HCT116 (cell line): ENCODE results near the gene DCN. TPM values are rescaled to one million over a fixed set of nuclear protein-coding genes. Genes with fewer than 3 reads are reported as not detected.

Experiments
- ATAC-seq: fragments of 200-7000 bp; cut with Tn5 transposase; 2 replicates; pipeline ENCODE4 v1.9.1; 2020; ENCODE audit warnings: mild to moderate bottlenecking, moderate library complexity
- BruUV-seq: library from RNA; stranded (reverse); fragments of 400-500 nt; replicated peaks from 2 replicates; lab custom pipeline; 2021; lab: Mats Ljungman, UMichigan
- CTCF ChIA-PET: fragments of 300-600 bp; sonication (Branson Sonifier 250); formaldehyde crosslinking; loops from one replicate; lab custom pipeline; 2021; ENCODE audit warnings: antibody characterized with exemption; lab: Charles Lee
- POLR2A ChIA-PET: fragments of 300-600, 350-600 bp; sonication (Branson Sonifier 250); formaldehyde crosslinking; loops from one replicate; lab custom pipeline; 2021; ENCODE audit warnings: antibody characterized with exemption; lab: Charles Lee
- RAD21 ChIA-PET, 2 experiments: fragments of 300-600 bp; sonication (Branson Sonifier 250); formaldehyde crosslinking; loops; one replicate each; lab custom pipeline; 2023; ENCODE audit warnings: low total read pairs in 2 of 2; ENCODE audit not compliant: uncharacterized antibody in 2 of 2, unreplicated experiment in 2 of 2, low non-redundant PET in 1 of 2; lab: Charles Lee
- DNase-seq: peaks from one replicate; pipeline ENCODE4 v3.0.0-alpha.2; 2010; ENCODE audit warnings: low read depth, low spot score
- H2AFZ ChIP-seq: fragments of 200-600 bp; shearing (Covaris generic), sonication (generic); 2 replicates; pipeline ENCODE4 v1.6.1; 2017; ENCODE audit warnings: low read depth, mixed run types, mixed read lengths, antibody characterized with exemption, low read length; ENCODE audit not compliant: poor library complexity, severe bottlenecking
- H3K27ac ChIP-seq: 2 replicates; pipeline ENCODE4 v1.5.1; 2012; ENCODE audit warnings: low read depth, low read length
- H3K27me3 ChIP-seq: fragments of 200-600 bp; sonication (generic); 2 replicates; pipeline ENCODE4 v1.6.1; 2016; ENCODE audit warnings: mixed run types, low read length, mixed read lengths; ENCODE audit not compliant: insufficient read depth
- H3K36me3 ChIP-seq, 2 experiments: fragments of 200-500 bp in 1 of 2; fragments of 200-600 bp in 1 of 2; sonication (Bioruptor generic) in 1 of 2; sonication (generic) in 1 of 2; 2 replicates each; pipeline versions ENCODE4 v1.5.1 to v1.6.1; 2014 to 2016; ENCODE audit warnings: low read length in 2 of 2, inconsistent platforms in 1 of 2, mixed read lengths in 1 of 2, mixed run types in 1 of 2; ENCODE audit not compliant: insufficient read depth in 2 of 2, control insufficient read depth in 1 of 2
- H3K4me1 ChIP-seq, 2 experiments: fragments of 200-600 bp in 1 of 2; sonication (generic) in 1 of 2; 2 replicates each; pipeline versions ENCODE4 v1.5.1 to v1.6.1; 2012 to 2017; ENCODE audit warnings: low read length in 2 of 2, inconsistent platforms in 1 of 2, mild to moderate bottlenecking in 1 of 2, mixed read lengths in 1 of 2, mixed run types in 1 of 2, moderate library complexity in 1 of 2; ENCODE audit not compliant: insufficient read depth in 2 of 2, control insufficient read depth in 1 of 2
- H3K4me2 ChIP-seq: fragments of 200-600 bp; sonication (generic); 2 replicates; pipeline ENCODE4 v1.6.1; 2017; ENCODE audit warnings: mixed run types, low read length, mixed read lengths
- H3K4me3 ChIP-seq, 2 experiments: fragments of 200-600 bp in 1 of 2; sonication (generic) in 1 of 2; replicated peaks in 1 of 2; 2 replicates each; pipeline ENCODE4 v1.5.1; 2011 to 2016; ENCODE audit warnings: low read length in 2 of 2, control low read depth in 1 of 2, low read depth in 1 of 2, mild to moderate bottlenecking in 1 of 2, mixed read lengths in 1 of 2, mixed run types in 1 of 2
- H3K79me2 ChIP-seq: fragments of 200-600 bp; sonication (generic); 2 replicates; pipeline ENCODE4 v1.6.1; 2017; ENCODE audit warnings: mild to moderate bottlenecking, mixed run types, low read length, moderate library complexity, mixed read lengths; ENCODE audit not compliant: insufficient read depth
- H3K9ac ChIP-seq: fragments of 200-600 bp; sonication (generic); 2 replicates; pipeline ENCODE4 v1.6.1; 2016; ENCODE audit warnings: low read length, mixed read lengths
- H3K9me2 ChIP-seq: fragments of 200-600 bp; sonication (generic), shearing (Covaris generic); 2 replicates; pipeline ENCODE4 v1.6.1; 2017; ENCODE audit warnings: mixed run types, mild to moderate bottlenecking, moderate library complexity; ENCODE audit not compliant: insufficient read depth
- H3K9me3 ChIP-seq, 2 experiments: fragments of 200-500 bp in 1 of 2; fragments of 200-600 bp in 1 of 2; sonication (Bioruptor generic) in 1 of 2; sonication (generic) in 1 of 2; 2 replicates each; pipeline ENCODE4 v1.6.1; 2014 to 2017; ENCODE audit warnings: low read length in 2 of 2, mixed read lengths in 2 of 2, inconsistent platforms in 1 of 2, low read depth in 1 of 2, mild to moderate bottlenecking in 1 of 2, mixed run types in 1 of 2, moderate library complexity in 1 of 2; ENCODE audit not compliant: control insufficient read depth in 1 of 2, insufficient read depth in 1 of 2
- H4K20me1 ChIP-seq: fragments of 200-600 bp; sonication (generic), shearing (Covaris generic); 2 replicates; pipeline ENCODE4 v1.6.1; 2017; ENCODE audit warnings: mixed run types, mild to moderate bottlenecking, moderate library complexity; ENCODE audit not compliant: insufficient read depth
- CBX3 ChIP-seq: IDR thresholded peaks from 2 replicates; pipeline ENCODE4 v1.6.1; 2012; ENCODE audit warnings: low read depth
- CEBPB ChIP-seq: IDR thresholded peaks from 2 replicates; pipeline ENCODE4 v1.6.1; 2012; ENCODE audit warnings: low read depth
- EGR1 ChIP-seq: IDR thresholded peaks from 2 replicates; pipeline ENCODE4 v1.6.1; 2012; ENCODE audit warnings: low read depth
- EZH2 ChIP-seq: fragments of 200-600 bp; sonication (generic); IDR thresholded peaks from 2 replicates; pipeline ENCODE4 v1.6.1; 2017; ENCODE audit warnings: antibody characterized with exemption, mixed run types
- EZH2phosphoT487 ChIP-seq: fragments of 200-600 bp; IDR thresholded peaks from 2 replicates; pipeline ENCODE4 v1.6.1; 2018; ENCODE audit warnings: antibody characterized with exemption, borderline replicate concordance
- JUND ChIP-seq: IDR thresholded peaks from 2 replicates; pipeline ENCODE4 v1.6.1; 2012
- MAX ChIP-seq: IDR thresholded peaks from 2 replicates; pipeline ENCODE4 v1.6.1; 2012
- POLR2A ChIP-seq: IDR thresholded peaks from 2 replicates; pipeline ENCODE4 v1.7.0; 2011; ENCODE audit warnings: borderline replicate concordance; ENCODE audit not compliant: insufficient read depth, insufficient read length; ENCODE audit errors: extremely low read depth
- POLR2AphosphoS5 ChIP-seq: IDR thresholded peaks from 2 replicates; pipeline ENCODE4 v1.6.1; 2011; ENCODE audit warnings: mild to moderate bottlenecking, low read depth, low read length, moderate library complexity
- SIN3A ChIP-seq: IDR thresholded peaks from 2 replicates; pipeline ENCODE4 v1.6.1; 2012; ENCODE audit warnings: low read depth
- SP1 ChIP-seq: IDR thresholded peaks from 2 replicates; pipeline ENCODE4 v1.6.1; 2012; ENCODE audit warnings: low read depth
- SRF ChIP-seq: IDR thresholded peaks from 2 replicates; pipeline ENCODE4 v1.6.1; 2012; ENCODE audit warnings: low read depth
- YY1 ChIP-seq: IDR thresholded peaks from 2 replicates; pipeline ENCODE4 v1.6.1; 2011; ENCODE audit warnings: low read length, low read depth, moderate library complexity, mild to moderate bottlenecking; ENCODE audit not compliant: insufficient replicate concordance; ENCODE audit errors: extremely low read depth
- ZFX ChIP-seq: fragments of 450-650 bp; IDR thresholded peaks from 2 replicates; pipeline ENCODE4 v1.6.1; 2017
- ZNF274 ChIP-seq: fragments of 200-500 bp; sonication (Bioruptor generic); IDR thresholded peaks from 2 replicates; pipeline ENCODE4 v1.6.1; 2014; ENCODE audit warnings: mild to moderate bottlenecking, low read depth, low read length, inconsistent platforms
- intact Hi-C: fragments of 100-400 bp; cut with micrococcal nuclease; formaldehyde crosslinking; loops from 2 replicates; pipeline ENCODE4 v1.10.0; 2022
- total RNA-seq: library from RNA; stranded (reverse); gene quantifications from one replicate; pipeline ENCODE4 v1.2.1, GENCODE V29; 2021; ENCODE audit not compliant: unreplicated experiment
- TF ChIP-seq, protein P1 (sequence below): IDR thresholded peaks from 2 replicates; pipeline ENCODE4 v1.6.1; 2012; ENCODE audit warnings: low read depth
- TF ChIP-seq, protein P2 (sequence below): IDR thresholded peaks from 2 replicates; pipeline ENCODE4 v1.6.1; 2012

The DCN gene
- total RNA-seq, 1 experiment from 2014 or later = 3.6 TPM

GRCh38 chr12:91180582-91181395 is 1.8 kb downstream of the DCN start:
- no peak overlapping the region for H3K4me2 ChIP-seq
- intact Hi-C loops = no loop called here
- H3K9me2 ChIP-seq = no peaks in the 10 kb centered on the region
- DNase-seq (no peak), ATAC-seq (no peak)
- no peak overlapping the region for H3K9ac ChIP-seq
- POLR2A ChIA-PET = no interaction called here
- CTCF ChIA-PET = interaction anchor here (0.8 to 2.5 kb wide), 4 partner anchors 47 to 221 kb away, joined by 3 to 7 read pairs (median 4); no protein-coding TSS in a partner anchor
- H3K27ac ChIP-seq = no peak overlapping the region
- H3K4me3 ChIP-seq = no peak overlapping the region
- H4K20me1 ChIP-seq = no peaks in the 10 kb centered on the region
- H3K27me3 ChIP-seq = no peaks in the 10 kb centered on the region
- TF ChIP-seq CEBPB = no peak
- no peak for TF ChIP-seq SIN3A
- TF ChIP-seq MAX = no peak
- TF ChIP-seq, protein P1, sequence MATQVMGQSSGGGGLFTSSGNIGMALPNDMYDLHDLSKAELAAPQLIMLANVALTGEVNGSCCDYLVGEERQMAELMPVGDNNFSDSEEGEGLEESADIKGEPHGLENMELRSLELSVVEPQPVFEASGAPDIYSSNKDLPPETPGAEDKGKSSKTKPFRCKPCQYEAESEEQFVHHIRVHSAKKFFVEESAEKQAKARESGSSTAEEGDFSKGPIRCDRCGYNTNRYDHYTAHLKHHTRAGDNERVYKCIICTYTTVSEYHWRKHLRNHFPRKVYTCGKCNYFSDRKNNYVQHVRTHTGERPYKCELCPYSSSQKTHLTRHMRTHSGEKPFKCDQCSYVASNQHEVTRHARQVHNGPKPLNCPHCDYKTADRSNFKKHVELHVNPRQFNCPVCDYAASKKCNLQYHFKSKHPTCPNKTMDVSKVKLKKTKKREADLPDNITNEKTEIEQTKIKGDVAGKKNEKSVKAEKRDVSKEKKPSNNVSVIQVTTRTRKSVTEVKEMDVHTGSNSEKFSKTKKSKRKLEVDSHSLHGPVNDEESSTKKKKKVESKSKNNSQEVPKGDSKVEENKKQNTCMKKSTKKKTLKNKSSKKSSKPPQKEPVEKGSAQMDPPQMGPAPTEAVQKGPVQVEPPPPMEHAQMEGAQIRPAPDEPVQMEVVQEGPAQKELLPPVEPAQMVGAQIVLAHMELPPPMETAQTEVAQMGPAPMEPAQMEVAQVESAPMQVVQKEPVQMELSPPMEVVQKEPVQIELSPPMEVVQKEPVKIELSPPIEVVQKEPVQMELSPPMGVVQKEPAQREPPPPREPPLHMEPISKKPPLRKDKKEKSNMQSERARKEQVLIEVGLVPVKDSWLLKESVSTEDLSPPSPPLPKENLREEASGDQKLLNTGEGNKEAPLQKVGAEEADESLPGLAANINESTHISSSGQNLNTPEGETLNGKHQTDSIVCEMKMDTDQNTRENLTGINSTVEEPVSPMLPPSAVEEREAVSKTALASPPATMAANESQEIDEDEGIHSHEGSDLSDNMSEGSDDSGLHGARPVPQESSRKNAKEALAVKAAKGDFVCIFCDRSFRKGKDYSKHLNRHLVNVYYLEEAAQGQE = no peak
- no peak for TF ChIP-seq ZFX
- TF ChIP-seq SRF = no peak
- TF ChIP-seq ZNF274 = no peak
- no peak for TF ChIP-seq POLR2AphosphoS5
- no peak for TF ChIP-seq YY1
- TF ChIP-seq EZH2phosphoT487 = no peak
- no peak for TF ChIP-seq SP1
- TF ChIP-seq EGR1 = no peak
- TF ChIP-seq JUND = no peak
- no peak for TF ChIP-seq CBX3
- TF ChIP-seq POLR2A = no peak
- TF ChIP-seq, protein P2, sequence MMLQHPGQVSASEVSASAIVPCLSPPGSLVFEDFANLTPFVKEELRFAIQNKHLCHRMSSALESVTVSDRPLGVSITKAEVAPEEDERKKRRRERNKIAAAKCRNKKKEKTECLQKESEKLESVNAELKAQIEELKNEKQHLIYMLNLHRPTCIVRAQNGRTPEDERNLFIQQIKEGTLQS = no peak
- TF ChIP-seq EZH2 = no peak
- no peaks in the 10 kb centered on the region for H3K9me3 ChIP-seq
- H3K36me3 ChIP-seq = no peaks in the 10 kb centered on the region
- H3K4me1 ChIP-seq = no peaks in the 10 kb centered on the region
- RAD21 ChIA-PET = no interaction called here
- BruUV-seq = no TSS peak
- peak overlapping the region; percentile 47 for H2AFZ ChIP-seq
- H3K79me2 ChIP-seq = no peaks in the 10 kb centered on the region
